GM12878 (cell line): Measurements from ENCODE around the gene KIF6. TPM values are rescaled to one million over a fixed set of nuclear protein-coding genes. Genes with fewer than 3 reads are reported as not detected.

Experiments
- ATAC-seq: fragments of 200-7000 bp; cut with Tn5 transposase; 3 replicates; pipeline ENCODE4 v1.9.1; 2020; ENCODE audit warnings: mild to moderate bottlenecking, moderate library complexity
- BruUV-seq: library from RNA; stranded (reverse); fragments of 400-500 nt; replicated peaks from 2 replicates; lab custom pipeline; 2021; lab: Mats Ljungman, UMichigan
- CTCF ChIA-PET: fragments of 300-600 bp; sonication (Branson Sonifier 250); formaldehyde crosslinking; extraction: SDS; loops from one replicate; lab custom pipeline; 2021; ENCODE audit warnings: inconsistent platforms; lab: Yijun Ruan, JAX
- POLR2A ChIA-PET: fragments of 350-600 bp; formaldehyde crosslinking; extraction: SDS; loops from one replicate; lab custom pipeline; 2021; ENCODE audit warnings: inconsistent platforms; lab: Charles Lee
- RAD21 ChIA-PET: fragments of 300-600 bp; sonication (Branson Sonifier 250); formaldehyde crosslinking; loops from one replicate; lab custom pipeline; 2023; ENCODE audit warnings: antibody characterized with exemption; ENCODE audit not compliant: unreplicated experiment; lab: Charles Lee
- SMC1A ChIA-PET: fragments of 300-600 bp; sonication (Branson Sonifier 250); formaldehyde crosslinking; loops from one replicate; lab custom pipeline; 2023; ENCODE audit not compliant: unreplicated experiment, uncharacterized antibody; lab: Charles Lee
- DNase-seq: peaks from one replicate; pipeline ENCODE4 v3.0.0-alpha.2; 2011; ENCODE audit warnings: low read depth, low spot score
- FAIRE-seq: peaks from 3 replicates; lab custom pipeline; 2011; peaks lifted over from hg19 to GRCh38; lab: Jason Lieb, UNC
- H2AFZ ChIP-seq: 2 replicates; pipeline ENCODE4 v1.6.0; 2011; ENCODE audit warnings: low read depth, low read length, control low read depth; ENCODE audit not compliant: control insufficient read depth
- H3K27ac ChIP-seq: 2 replicates; pipeline ENCODE4 v1.5.1; 2011; ENCODE audit warnings: control low read depth; ENCODE audit not compliant: control insufficient read depth, insufficient read depth
- H3K27me3 ChIP-seq, 2 experiments: replicated peaks in 1 of 2; 2 replicates each; pipeline versions ENCODE4 v1.6.0 to v1.6.1; 2011; ENCODE audit warnings: low read length in 1 of 2; ENCODE audit not compliant: control insufficient read depth in 2 of 2, insufficient read depth in 2 of 2
- H3K36me3 ChIP-seq, 2 experiments: 2 replicates each; pipeline ENCODE4 v1.5.1; 2011; ENCODE audit warnings: low read length in 1 of 2; ENCODE audit not compliant: control insufficient read depth in 2 of 2, insufficient read depth in 2 of 2
- H3K4me1 ChIP-seq: 2 replicates; pipeline ENCODE4 v1.6.1; 2011; ENCODE audit warnings: mild to moderate bottlenecking, low read length, moderate library complexity, mixed read lengths; ENCODE audit not compliant: control insufficient read depth, insufficient read depth
- H3K4me2 ChIP-seq: 2 replicates; pipeline ENCODE4 v1.6.0; 2011; ENCODE audit warnings: control low read depth; ENCODE audit not compliant: control insufficient read depth, insufficient read depth
- H3K4me3 ChIP-seq: fragments of 200-600 bp; sonication (generic); 2 replicates; pipeline ENCODE4 v1.5.1; 2016
- H3K79me2 ChIP-seq: 2 replicates; pipeline ENCODE4 v1.6.0; 2011; ENCODE audit warnings: low read length; ENCODE audit not compliant: control insufficient read depth, insufficient read depth
- H3K9ac ChIP-seq: 2 replicates; pipeline ENCODE4 v1.8.0; 2011; ENCODE audit warnings: low read length, control low read depth, mixed read lengths; ENCODE audit not compliant: control insufficient read depth, insufficient read depth
- H3K9me3 ChIP-seq: replicated peaks from 3 replicates; pipeline ENCODE4 v1.5.1; 2011; ENCODE audit warnings: mild to moderate bottlenecking, low read length; ENCODE audit not compliant: control insufficient read depth, insufficient read depth
- H4K20me1 ChIP-seq: 2 replicates; pipeline ENCODE4 v1.6.0; 2011; ENCODE audit not compliant: control insufficient read depth, insufficient read depth
- PML ChIP-seq: IDR thresholded peaks from 2 replicates; pipeline ENCODE4 v1.6.1; 2012; ENCODE audit warnings: low read length, inconsistent platforms
- RFX5 ChIP-seq: IDR thresholded peaks from 2 replicates; pipeline ENCODE4 v1.6.1; 2011; ENCODE audit warnings: low read depth, low read length, improper control_type of control experiment
- RUNX3 ChIP-seq: IDR thresholded peaks from 2 replicates; pipeline ENCODE4 v1.6.1; 2012; ENCODE audit warnings: low read length, inconsistent platforms
- SIN3A ChIP-seq: IDR thresholded peaks from 2 replicates; pipeline ENCODE4 v1.6.1; 2012; ENCODE audit warnings: low read depth, low read length, improper control_type of control experiment
- SIX5 ChIP-seq: IDR thresholded peaks from 2 replicates; pipeline ENCODE4 v1.6.1; 2011; ENCODE audit warnings: mild to moderate bottlenecking, low read depth, low read length, moderate library complexity; ENCODE audit not compliant: severe bottlenecking
- ZNF384 ChIP-seq: IDR thresholded peaks from 2 replicates; pipeline ENCODE4 v1.6.1; 2012; ENCODE audit warnings: low read depth, mild to moderate bottlenecking, low read length, improper control_type of control experiment, borderline replicate concordance
- WGBS: methylation state at CpG from one replicate; pipeline ENCODE4 v1.1.6; 2016; ENCODE audit warnings: low lambda C conversion rate; ENCODE audit not compliant: insufficient replicate concordance, insufficient coverage; ENCODE audit errors: missing lambda C conversion rate; 5-methylcytosine and 5-hydroxymethylcytosine counted together
- in situ Hi-C: fragments of 300-500 bp; cut with MboI; formaldehyde crosslinking; loops from 9 replicates; pipeline ENCODE4 v1.14.3; 2018; ENCODE audit warnings: mixed read lengths
- intact Hi-C: fragments of 100-400 bp; cut with micrococcal nuclease; formaldehyde crosslinking; loops from one replicate; pipeline ENCODE4 v1.14.2; 2022; ENCODE audit not compliant: unreplicated experiment
- polyA plus RNA-seq, 11 experiments: library from polyadenylated mRNA; depleted of rRNA in 4 of 11; unstranded in 6 of 11; stranded (reverse) in 5 of 11; fragments of >200 nt; fragmentation: Nextera tagmentation in 4 of 11; fragmentation: Illumina TruSeq in 1 of 11; extraction: Ambion mirVana in 4 of 11; extraction: Trizol in 1 of 11; gene quantifications; 1 replicate in 1 of 11; 2 replicates in 10 of 11; pipeline versions ENCODE4 v1.2.1 to v1.2.3, GENCODE V29; 2011 to 2016; ENCODE audit warnings: inconsistent platforms in 2 of 11, missing spikeins in 2 of 11, low read depth in 1 of 11
- total RNA-seq, 4 experiments: library from RNA; depleted of rRNA in 3 of 4; stranded (reverse); fragments of >200 nt in 3 of 4; fragmentation: Illumina TruSeq in 1 of 4; extraction: Trizol in 1 of 4; gene quantifications; 2 replicates each; pipeline versions ENCODE4 v1.2.1 to v1.2.3, GENCODE V29; 2013 to 2021
- TF ChIP-seq, protein P1 (sequence below): fragments of 450-650 bp; formaldehyde crosslinking; IDR thresholded peaks from 2 replicates; pipeline ENCODE4 v1.4.0; 2022; ENCODE audit warnings: mild to moderate bottlenecking, moderate library complexity

KIF6 gene
- total and polyA plus RNA-seq, 10 of the 15 experiments (the other 5 are each of a cell fraction or from before 2014, with no cell fraction given), result 0.09 to 1.0 (median 0.28) TPM

- CTCF ChIA-PET, result no interaction called here
- Histone ChIP-seq H3K27ac (no peak overlapping the region), H3K4me2 (no peak overlapping the region), H3K9me3 (no peaks in the 10 kb centered on the region), H3K79me2 (no peaks in the 10 kb centered on the region), H3K36me3 (no peaks in the 10 kb centered on the region), H3K4me3 (no peak overlapping the region), H3K9ac (no peak overlapping the region), H2AFZ (no peak overlapping the region), H3K27me3 (no peaks in the 10 kb centered on the region; a peak in 1 of 4 replicates), H4K20me1 (no peaks in the 10 kb centered on the region), H3K4me1 (no peaks in the 10 kb centered on the region)
- 46% methylated on average over 3 of the region's 3 CpGs for WGBS
- DNase-seq (no peak), ATAC-seq (no peak), FAIRE-seq (no peak)
- intact Hi-C loops (no loop called here), in situ Hi-C loops (no loop called here)
- SMC1A ChIA-PET, result interaction anchor here (0.6 kb wide), 1 partner anchor 276 kb away, joined by 3 read pairs; no protein-coding TSS in a partner anchor
- POLR2A ChIA-PET, result no interaction called here
- no TSS peak for BruUV-seq
- RAD21 ChIA-PET, result no interaction called here
- TF ChIP-seq RFX5 (no peak), ZNF384 (no peak), RUNX3 (no peak), SIN3A (no peak), SIX5 (no peak), PML (no peak)
- TF ChIP-seq, protein P1, sequence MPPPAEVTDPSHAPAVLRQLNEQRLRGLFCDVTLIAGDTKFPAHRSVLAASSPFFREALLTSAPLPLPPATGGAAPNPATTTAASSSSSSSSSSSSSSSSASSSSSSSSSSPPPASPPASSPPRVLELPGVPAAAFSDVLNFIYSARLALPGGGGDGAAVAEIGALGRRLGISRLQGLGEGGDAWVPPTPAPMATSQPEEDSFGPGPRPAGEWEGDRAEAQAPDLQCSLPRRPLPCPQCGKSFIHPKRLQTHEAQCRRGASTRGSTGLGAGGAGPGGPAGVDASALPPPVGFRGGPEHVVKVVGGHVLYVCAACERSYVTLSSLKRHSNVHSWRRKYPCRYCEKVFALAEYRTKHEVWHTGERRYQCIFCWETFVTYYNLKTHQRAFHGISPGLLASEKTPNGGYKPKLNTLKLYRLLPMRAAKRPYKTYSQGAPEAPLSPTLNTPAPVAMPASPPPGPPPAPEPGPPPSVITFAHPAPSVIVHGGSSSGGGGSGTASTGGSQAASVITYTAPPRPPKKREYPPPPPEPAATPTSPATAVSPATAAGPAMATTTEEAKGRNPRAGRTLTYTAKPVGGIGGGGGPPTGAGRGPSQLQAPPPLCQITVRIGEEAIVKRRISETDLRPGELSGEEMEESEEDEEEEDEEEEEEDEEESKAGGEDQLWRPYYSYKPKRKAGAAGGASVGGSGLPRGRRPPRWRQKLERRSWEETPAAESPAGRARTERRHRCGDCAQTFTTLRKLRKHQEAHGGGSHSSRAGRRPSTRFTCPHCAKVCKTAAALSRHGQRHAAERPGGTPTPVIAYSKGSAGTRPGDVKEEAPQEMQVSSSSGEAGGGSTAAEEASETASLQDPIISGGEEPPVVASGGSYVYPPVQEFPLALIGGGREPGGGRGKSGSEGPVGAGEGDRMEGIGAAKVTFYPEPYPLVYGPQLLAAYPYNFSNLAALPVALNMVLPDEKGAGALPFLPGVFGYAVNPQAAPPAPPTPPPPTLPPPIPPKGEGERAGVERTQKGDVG (CRISPR knock-in tag), result no peak
- TF ChIP-seq, all 136 proteins: peak for 0
Observed at GRCh38 chr6:39634646-39635341, 90.4 kb downstream of the KIF6 start.
